ENCODE results near the gene PHF8. TPM values are rescaled to one million over a fixed set of nuclear protein-coding genes. Genes with fewer than 3 reads are reported as not detected.

PHF8 gene
- total and polyA plus RNA-seq, 9 of the 15 experiments (the other 6 are each of a cell fraction or from before 2014, with no cell fraction given), result 2.5 to 25.7 (median 12.1) TPM

DNA sequence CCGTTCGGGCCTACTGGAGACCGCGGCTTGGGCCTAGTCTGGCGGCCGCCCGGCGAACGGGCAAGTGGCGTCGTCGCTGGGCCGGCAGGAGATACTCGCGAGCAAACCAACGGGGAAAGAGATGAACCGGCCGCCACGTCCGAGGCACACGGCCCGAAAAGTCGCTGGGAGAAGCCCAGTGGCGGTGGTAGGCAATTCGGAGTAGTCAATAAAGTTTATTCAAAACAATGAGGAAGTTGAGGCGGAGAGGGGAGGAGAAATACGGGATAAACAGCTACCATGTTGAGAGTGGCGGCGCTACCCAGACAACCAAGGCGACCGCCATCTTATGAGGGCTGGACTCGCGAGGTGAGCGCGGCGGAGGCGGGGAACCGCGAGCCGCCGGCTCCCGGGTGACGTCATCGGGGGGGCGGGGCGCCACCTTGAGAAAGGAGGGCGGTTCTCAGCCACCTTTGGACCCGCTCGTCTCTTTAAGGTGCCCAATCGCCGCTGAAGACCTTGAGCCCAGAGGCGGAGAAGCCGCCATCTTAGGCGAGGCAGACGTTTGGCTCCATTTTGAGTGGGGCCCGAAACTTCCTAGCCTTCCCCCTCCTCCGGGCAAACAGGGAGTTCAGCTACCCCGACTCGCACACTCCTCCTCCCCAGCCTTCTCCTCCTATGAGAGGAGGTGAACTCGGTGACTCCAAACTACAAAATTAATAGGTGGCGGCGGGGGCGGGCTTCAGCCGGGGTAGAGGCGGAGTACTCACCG, at the start of gene PHF8 (continued):
- TF ChIP-seq, protein P1, sequence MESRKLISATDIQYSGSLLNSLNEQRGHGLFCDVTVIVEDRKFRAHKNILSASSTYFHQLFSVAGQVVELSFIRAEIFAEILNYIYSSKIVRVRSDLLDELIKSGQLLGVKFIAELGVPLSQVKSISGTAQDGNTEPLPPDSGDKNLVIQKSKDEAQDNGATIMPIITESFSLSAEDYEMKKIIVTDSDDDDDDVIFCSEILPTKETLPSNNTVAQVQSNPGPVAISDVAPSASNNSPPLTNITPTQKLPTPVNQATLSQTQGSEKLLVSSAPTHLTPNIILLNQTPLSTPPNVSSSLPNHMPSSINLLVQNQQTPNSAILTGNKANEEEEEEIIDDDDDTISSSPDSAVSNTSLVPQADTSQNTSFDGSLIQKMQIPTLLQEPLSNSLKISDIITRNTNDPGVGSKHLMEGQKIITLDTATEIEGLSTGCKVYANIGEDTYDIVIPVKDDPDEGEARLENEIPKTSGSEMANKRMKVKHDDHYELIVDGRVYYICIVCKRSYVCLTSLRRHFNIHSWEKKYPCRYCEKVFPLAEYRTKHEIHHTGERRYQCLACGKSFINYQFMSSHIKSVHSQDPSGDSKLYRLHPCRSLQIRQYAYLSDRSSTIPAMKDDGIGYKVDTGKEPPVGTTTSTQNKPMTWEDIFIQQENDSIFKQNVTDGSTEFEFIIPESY (CRISPR knock-in tag; IDR thresholded peaks at IDR 0.05), result 0 out of 2 replicates have a peak, but pooled peaks have one; percentile 61
- TF ChIP-seq ZNF239 (CRISPR knock-in tag; IDR thresholded peaks at IDR 0.05) (no peak), CHD2 (IDR thresholded peaks at IDR 0.05; ENCODE audit: low read depth, low read length) (peak; percentile 86), NR1H2 (CRISPR knock-in tag; IDR thresholded peaks at IDR 0.05) (no peak), KLF16 (IDR thresholded peaks at IDR 0.05) (no peak), MCM7 (IDR thresholded peaks at IDR 0.05) (no peak), FOXM1 (IDR thresholded peaks at IDR 0.05; ENCODE audit: low read depth) (no peak), FOXM1 (CRISPR knock-in tag; IDR thresholded peaks at IDR 0.05; ENCODE audit: low read depth) (no peak), RREB1 (CRISPR knock-in tag; IDR thresholded peaks at IDR 0.05) (no peak), SUPT5H (IDR thresholded peaks at IDR 0.05) (peak; percentile 63), ZNF165 (CRISPR knock-in tag; IDR thresholded peaks at IDR 0.05; ENCODE audit: borderline replicate concordance) (no peak), KAT7 (CRISPR knock-in tag; IDR thresholded peaks at IDR 0.05; ENCODE audit: borderline replicate concordance) (no peak; the same call in 1 of the 2 replicates), GATA2 (CRISPR knock-in tag; IDR thresholded peaks at IDR 0.05) (no peak), STAT5B (CRISPR knock-in tag; IDR thresholded peaks at IDR 0.05) (no peak), ILK (tag; IDR thresholded peaks at IDR 0.05; ENCODE audit: borderline replicate concordance, low read depth) (no peak), ADNP (tag; IDR thresholded peaks at IDR 0.05) (no peak)
- TF ChIP-seq, protein P2, sequence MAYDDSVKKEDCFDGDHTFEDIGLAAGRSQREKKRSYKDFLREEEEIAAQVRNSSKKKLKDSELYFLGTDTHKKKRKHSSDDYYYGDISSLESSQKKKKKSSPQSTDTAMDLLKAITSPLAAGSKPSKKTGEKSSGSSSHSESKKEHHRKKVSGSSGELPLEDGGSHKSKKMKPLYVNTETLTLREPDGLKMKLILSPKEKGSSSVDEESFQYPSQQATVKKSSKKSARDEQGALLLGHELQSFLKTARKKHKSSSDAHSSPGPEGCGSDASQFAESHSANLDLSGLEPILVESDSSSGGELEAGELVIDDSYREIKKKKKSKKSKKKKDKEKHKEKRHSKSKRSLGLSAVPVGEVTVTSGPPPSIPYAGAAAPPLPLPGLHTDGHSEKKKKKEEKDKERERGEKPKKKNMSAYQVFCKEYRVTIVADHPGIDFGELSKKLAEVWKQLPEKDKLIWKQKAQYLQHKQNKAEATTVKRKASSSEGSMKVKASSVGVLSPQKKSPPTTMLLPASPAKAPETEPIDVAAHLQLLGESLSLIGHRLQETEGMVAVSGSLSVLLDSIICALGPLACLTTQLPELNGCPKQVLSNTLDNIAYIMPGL (CRISPR knock-in tag; IDR thresholded peaks at IDR 0.05), result peak; percentile 85; the same call in 1 of the 2 replicates
- TF ChIP-seq, protein P3, sequence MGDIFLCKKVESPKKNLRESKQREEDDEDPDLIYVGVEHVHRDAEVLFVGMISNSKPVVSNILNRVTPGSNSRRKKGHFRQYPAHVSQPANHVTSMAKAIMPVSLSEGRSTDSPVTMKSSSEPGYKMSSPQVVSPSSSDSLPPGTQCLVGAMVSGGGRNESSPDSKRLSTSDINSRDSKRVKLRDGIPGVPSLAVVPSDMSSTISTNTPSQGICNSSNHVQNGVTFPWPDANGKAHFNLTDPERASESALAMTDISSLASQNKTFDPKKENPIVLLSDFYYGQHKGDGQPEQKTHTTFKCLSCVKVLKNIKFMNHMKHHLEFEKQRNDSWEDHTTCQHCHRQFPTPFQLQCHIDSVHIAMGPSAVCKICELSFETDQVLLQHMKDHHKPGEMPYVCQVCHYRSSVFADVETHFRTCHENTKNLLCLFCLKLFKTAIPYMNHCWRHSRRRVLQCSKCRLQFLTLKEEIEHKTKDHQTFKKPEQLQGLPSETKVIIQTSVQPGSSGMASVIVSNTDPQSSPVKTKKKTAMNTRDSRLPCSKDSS (IDR thresholded peaks at IDR 0.05; ENCODE audit: low read depth, partially characterized antibody), result no peak

Measured in K562 (cell line).